Thyroid gland (tissue), 4 donors: ENCODE measurements around the gene CD300C.

ENCODE experiments used
- POLR2A ChIP-seq, 2 donors: fragments of 450-650 bp; IDR thresholded peaks; one replicate each; pipeline ENCODE4 v1.6.1; 2017; ENCODE audit warnings: antibody characterized with exemption in 2 of 2, mild to moderate bottlenecking in 2 of 2, moderate library complexity in 1 of 2
- TF ChIP-seq, protein P1 (sequence below), 6 experiments: fragments of 200-600 bp in 3 of 6; fragments of 450-650 bp in 3 of 6; sonication (generic) in 3 of 6; IDR thresholded peaks; one replicate each; pipeline ENCODE4 v1.5.1; 2016 to 2019; ENCODE audit warnings: antibody characterized with exemption in 6 of 6, mild to moderate bottlenecking in 2 of 6, inconsistent platforms in 1 of 6, moderate library complexity in 1 of 6

DNA sequence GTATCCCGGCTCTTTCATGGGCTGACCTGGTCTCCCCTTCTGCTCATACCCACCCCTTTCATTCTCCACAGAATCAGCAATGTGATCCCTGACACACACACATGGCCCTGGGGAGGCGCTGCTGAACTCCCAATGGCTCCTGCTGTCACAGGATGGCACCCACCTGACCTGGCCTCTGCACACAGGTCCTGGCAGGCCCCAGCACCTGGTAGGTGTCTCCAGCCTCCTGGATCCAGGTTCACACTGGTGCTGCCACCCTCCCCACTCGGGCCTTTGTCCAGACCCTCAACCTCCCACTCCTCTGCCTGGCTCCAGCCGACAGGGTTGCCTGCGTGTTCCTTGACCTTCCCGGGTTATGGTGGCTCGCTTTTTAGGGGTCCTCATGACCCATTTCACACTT is 1.3 kb upstream of the CD300C start:
- TF ChIP-seq, protein P1, sequence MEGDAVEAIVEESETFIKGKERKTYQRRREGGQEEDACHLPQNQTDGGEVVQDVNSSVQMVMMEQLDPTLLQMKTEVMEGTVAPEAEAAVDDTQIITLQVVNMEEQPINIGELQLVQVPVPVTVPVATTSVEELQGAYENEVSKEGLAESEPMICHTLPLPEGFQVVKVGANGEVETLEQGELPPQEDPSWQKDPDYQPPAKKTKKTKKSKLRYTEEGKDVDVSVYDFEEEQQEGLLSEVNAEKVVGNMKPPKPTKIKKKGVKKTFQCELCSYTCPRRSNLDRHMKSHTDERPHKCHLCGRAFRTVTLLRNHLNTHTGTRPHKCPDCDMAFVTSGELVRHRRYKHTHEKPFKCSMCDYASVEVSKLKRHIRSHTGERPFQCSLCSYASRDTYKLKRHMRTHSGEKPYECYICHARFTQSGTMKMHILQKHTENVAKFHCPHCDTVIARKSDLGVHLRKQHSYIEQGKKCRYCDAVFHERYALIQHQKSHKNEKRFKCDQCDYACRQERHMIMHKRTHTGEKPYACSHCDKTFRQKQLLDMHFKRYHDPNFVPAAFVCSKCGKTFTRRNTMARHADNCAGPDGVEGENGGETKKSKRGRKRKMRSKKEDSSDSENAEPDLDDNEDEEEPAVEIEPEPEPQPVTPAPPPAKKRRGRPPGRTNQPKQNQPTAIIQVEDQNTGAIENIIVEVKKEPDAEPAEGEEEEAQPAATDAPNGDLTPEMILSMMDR (IDR thresholded peaks at IDR 0.05): no peak
- no peak for TF ChIP-seq POLR2A (IDR thresholded peaks at IDR 0.05)
